HG03460 (cell line): ENCODE data around the gene MYL9.
"Not testable (repeated sequence)": the region's sequence is repeated elsewhere in the genome, so short reads cannot be mapped to it uniquely, and the experiment has no call there.

Experiments
- ATAC-seq: cut with Tn5 transposase; IDR thresholded peaks from one replicate; pipeline ENCODE4 v1.9.1; 2021; ENCODE audit not compliant: unreplicated experiment

MYL9 gene

GRCh38 chr20:36541227-36541767 lies at the start of gene MYL9:
TSS of gene MYL9 (plus strand) at chr20:36541519. CDS start at chr20:36544885, 3,366 bp downstream.
- no peak for ATAC-seq

- no peak for ATAC-seq
Measured at GRCh38 chr20:36491901-36492617, 49.3 kb upstream of the MYL9 start.

GRCh38 chr20:36493051-36493800 lies 48.1 kb upstream of the MYL9 start:
- no peak for ATAC-seq

GRCh38 chr20:36493801-36494114 lies 47.6 kb upstream of the MYL9 start:
- ATAC-seq: no peak

GRCh38 chr20:36496707-36497669 lies 44.3 kb upstream of the MYL9 start:
- ATAC-seq: no peak

GRCh38 chr20:36497856-36498255 lies 43.5 kb upstream of the MYL9 start:
- ATAC-seq: no peak

- no peak for ATAC-seq
Measured at GRCh38 chr20:36498386-36499179, 42.7 kb upstream of the MYL9 start.

- no peak for ATAC-seq
Measured at GRCh38 chr20:36499211-36499610, 42.1 kb upstream of the MYL9 start.

- ATAC-seq: no peak
Measured at GRCh38 chr20:36499723-36500501, 41.4 kb upstream of the MYL9 start.

GRCh38 chr20:36501367-36502006 lies 39.8 kb upstream of the MYL9 start:
- ATAC-seq: no peak

GRCh38 chr20:36504295-36504694 lies 37.0 kb upstream of the MYL9 start:
- ATAC-seq: no peak

GRCh38 chr20:36506253-36506652 lies 35.1 kb upstream of the MYL9 start:
- no peak for ATAC-seq

GRCh38 chr20:36507746-36508145 lies 33.6 kb upstream of the MYL9 start:
- no peak for ATAC-seq

- ATAC-seq: no peak
Measured at GRCh38 chr20:36519012-36519719, 22.2 kb upstream of the MYL9 start.

- ATAC-seq: no peak
Measured at GRCh38 chr20:36519944-36520343, 21.4 kb upstream of the MYL9 start.

GRCh38 chr20:36521526-36521925 lies 19.8 kb upstream of the MYL9 start:
- no peak for ATAC-seq

- ATAC-seq: not testable (repeated sequence)
Measured at GRCh38 chr20:36522412-36522811, 18.9 kb upstream of the MYL9 start.

GRCh38 chr20:36523341-36523740 lies 18.0 kb upstream of the MYL9 start:
- no peak for ATAC-seq
